Smooth muscle cell (in vitro differentiated cells): ENCODE measurements around the gene CST6. TPM values are rescaled to one million over a fixed set of nuclear protein-coding genes. Genes with fewer than 3 reads are reported as not detected.

Experiments
- DNase-seq: peaks from one replicate; lab custom pipeline; 2025; ENCODE audit not compliant: unreplicated experiment; lab: John Stamatoyannopoulos, UW
- H2AFZ ChIP-seq: fragments of 200-600 bp; sonication (generic); 2 replicates; pipeline ENCODE4 v1.6.0; 2016; ENCODE audit warnings: antibody characterized with exemption, low read depth, mild to moderate bottlenecking
- H3F3A ChIP-seq: fragments of 200-600 bp; sonication (generic); 2 replicates; pipeline ENCODE4 v1.6.0; 2017; ENCODE audit warnings: antibody characterized with exemption, low read depth
- H3K27ac ChIP-seq: fragments of 200-600 bp; sonication (generic); 2 replicates; pipeline ENCODE4 v1.5.1; 2016; ENCODE audit warnings: low read depth, mild to moderate bottlenecking
- H3K27me3 ChIP-seq: fragments of 200-600 bp; sonication (generic); 2 replicates; pipeline ENCODE4 v1.6.1; 2016; ENCODE audit warnings: low read depth, mild to moderate bottlenecking
- H3K36me3 ChIP-seq: fragments of 200-600 bp; sonication (generic); 2 replicates; pipeline ENCODE4 v1.5.1; 2016; ENCODE audit warnings: low read depth
- H3K4me1 ChIP-seq: fragments of 200-600 bp; sonication (generic); 2 replicates; pipeline ENCODE4 v1.5.1; 2016; ENCODE audit warnings: low read depth
- H3K4me2 ChIP-seq: fragments of 200-600 bp; sonication (generic); 2 replicates; pipeline ENCODE4 v1.6.0; 2016; ENCODE audit warnings: mild to moderate bottlenecking
- H3K4me3 ChIP-seq: fragments of 200-600 bp; sonication (generic); 2 replicates; pipeline ENCODE4 v1.5.1; 2016; ENCODE audit warnings: mild to moderate bottlenecking
- H3K79me2 ChIP-seq: fragments of 200-600 bp; sonication (generic); 2 replicates; pipeline ENCODE4 v1.6.0; 2016; ENCODE audit warnings: low read depth, mild to moderate bottlenecking
- H3K9ac ChIP-seq: fragments of 200-600 bp; sonication (generic); 2 replicates; pipeline ENCODE4 v1.6.0; 2016; ENCODE audit warnings: low read depth
- H3K9me3 ChIP-seq: fragments of 200-600 bp; sonication (generic); replicated peaks from 2 replicates; pipeline ENCODE4 v1.5.1; 2016; ENCODE audit warnings: low read depth
- H4K20me1 ChIP-seq: fragments of 200-600 bp; sonication (generic); 2 replicates; pipeline ENCODE4 v1.6.0; 2016; ENCODE audit warnings: low read depth
- CTCF ChIP-seq: fragments of 200-600 bp; sonication (generic); IDR thresholded peaks from 2 replicates; pipeline ENCODE4 v1.5.1; 2017; ENCODE audit warnings: borderline replicate concordance, mild to moderate bottlenecking, antibody characterized with exemption; ENCODE audit not compliant: insufficient read depth, poor library complexity, severe bottlenecking
- WGBS: methylation state at CpG from one replicate; pipeline ENCODE4 v1.1.7; 2016; ENCODE audit warnings: low lambda C conversion rate; 5-methylcytosine and 5-hydroxymethylcytosine counted together
- polyA plus RNA-seq: library from polyadenylated mRNA; unstranded; fragments of >200 nt; fragmentation: Nextera tagmentation; extraction: Ambion mirVana; gene quantifications from 2 replicates; pipeline ENCODE4 v1.2.1, GENCODE V29; 2016
- total RNA-seq: library from RNA; depleted of rRNA; stranded (reverse); fragments of >200 nt; gene quantifications from 2 replicates; pipeline ENCODE4 v1.2.3, GENCODE V29; 2014

CST6 gene
- total and polyA plus RNA-seq, 2 experiments from 2014 or later: 37.6 to 97.0 TPM

GRCh38 chr11:65982824-65983588, 28.8 kb upstream of the CST6 start:
- Histone ChIP-seq H4K20me1 (no peaks in the 10 kb centered on the region), H3K4me1 (no peaks in the 10 kb centered on the region), H3K9me3 (no peaks in the 10 kb centered on the region), H3K27ac (no peak overlapping the region), H2AFZ (no peak overlapping the region), H3K4me2 (no peak overlapping the region), H3K36me3 (no peaks in the 10 kb centered on the region), H3K27me3 (no peaks in the 10 kb centered on the region), H3K79me2 (no peaks in the 10 kb centered on the region), H3K9ac (no peak overlapping the region), H3F3A (no peaks in the 10 kb centered on the region), H3K4me3 (no peak overlapping the region)
- no peak for TF ChIP-seq CTCF
- DNase-seq: no peak
- WGBS: 90% methylated on average over 20 of the region's 22 CpGs

GRCh38 chr11:65983589-65983987, 28.2 kb upstream of the CST6 start:
- WGBS: 88% methylated on average over 5 of the region's 5 CpGs
- Histone ChIP-seq H3K4me2 (no peak overlapping the region), H3K9me3 (no peaks in the 10 kb centered on the region), H3K27me3 (no peaks in the 10 kb centered on the region), H3K79me2 (no peaks in the 10 kb centered on the region), H2AFZ (no peak overlapping the region), H3K36me3 (no peaks in the 10 kb centered on the region), H3K4me3 (no peak overlapping the region), H4K20me1 (no peaks in the 10 kb centered on the region), H3K9ac (no peak overlapping the region), H3F3A (no peaks in the 10 kb centered on the region), H3K27ac (no peak overlapping the region), H3K4me1 (no peaks in the 10 kb centered on the region)
- DNase-seq: no peak
- no peak for TF ChIP-seq CTCF

GRCh38 chr11:65987336-65987735, 24.5 kb upstream of the CST6 start:
- H2AFZ ChIP-seq: no peak overlapping the region
- no peaks in the 10 kb centered on the region for H3K9me3 ChIP-seq
- WGBS: 90% methylated on average over 9 of the region's 9 CpGs
- H3F3A ChIP-seq: no peaks in the 10 kb centered on the region
- H3K4me1 ChIP-seq: no peaks in the 10 kb centered on the region
- H3K9ac ChIP-seq: no peak overlapping the region
- H3K79me2 ChIP-seq: no peaks in the 10 kb centered on the region
- DNase-seq: no peak
- H3K27me3 ChIP-seq: no peaks in the 10 kb centered on the region
- H3K4me3 ChIP-seq: no peak overlapping the region
- H4K20me1 ChIP-seq: no peaks in the 10 kb centered on the region
- H3K4me2 ChIP-seq: no peak overlapping the region
- no peaks in the 10 kb centered on the region for H3K36me3 ChIP-seq
- TF ChIP-seq CTCF: no peak
- no peak overlapping the region for H3K27ac ChIP-seq
